ENCODE measurements around the gene FZR1. TPM values are rescaled to one million over a fixed set of nuclear protein-coding genes. Genes with fewer than 3 reads are reported as not detected.

The FZR1 gene
- total RNA-seq, 6 donors from 2014 or later: 19.9 to 110 (median 37.5) TPM

GRCh38 chr19:3474010-3474409, 32.1 kb upstream of the FZR1 start:
- H3K4me3 ChIP-seq: no peak overlapping the region
- H3K9me3 ChIP-seq: no peaks in the 10 kb centered on the region
- H3K4me1 ChIP-seq: peaks cover 0 to 16% (median 7%) of the 10 kb centered on the region in 4 donors
- H3K36me3 ChIP-seq: no peaks in the 10 kb centered on the region
- TF ChIP-seq POLR2AphosphoS5 (IDR thresholded peaks at IDR 0.05): no peak
- TF ChIP-seq POLR2A (IDR thresholded peaks at IDR 0.05): no peak
- no peak for TF ChIP-seq EP300 (IDR thresholded peaks at IDR 0.05)
- TF ChIP-seq CTCF (IDR thresholded peaks at IDR 0.05): no peak
- ATAC-seq (ENCODE audit: low FRiP score in 2 of 2) (no peak), DNase-seq (no peak)
- WGBS, 2 donors: 70 to 78% methylated on average over 8 of the region's 8 CpGs
- no peak overlapping the region for H3K27ac ChIP-seq
- peaks cover 0 to 3% (median 0%) of the 10 kb centered on the region in 4 donors for H3K27me3 ChIP-seq

DNA sequence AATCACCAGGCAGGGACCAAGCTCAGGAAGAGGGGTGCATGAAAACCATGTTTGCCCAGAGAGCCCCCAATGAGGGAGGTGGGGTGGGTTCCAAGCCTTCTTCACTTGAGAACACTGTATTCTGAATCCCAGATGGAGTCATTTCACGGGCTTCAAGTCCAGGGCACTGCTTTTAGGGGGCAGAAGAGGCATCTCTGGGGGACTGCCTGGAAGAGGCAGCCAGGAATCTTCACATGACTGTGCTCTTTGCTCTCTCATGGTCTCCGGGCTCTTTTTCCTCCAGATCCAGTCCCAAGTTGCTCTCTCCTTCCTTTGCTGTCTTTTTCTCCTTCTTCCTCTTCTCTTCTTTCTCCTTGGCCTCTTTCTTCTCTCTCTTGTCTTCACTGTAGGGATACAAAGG, 31.5 kb upstream of the FZR1 start:
- DNase-seq (no peak), ATAC-seq (ENCODE audit: low FRiP score in 2 of 2) (no peak)
- peaks cover 0 to 16% (median 7%) of the 10 kb centered on the region in 4 donors for H3K4me1 ChIP-seq
- WGBS, 2 donors: 66 to 71% methylated on average over 2 of the region's 2 CpGs
- no peak overlapping the region for H3K4me3 ChIP-seq
- no peak overlapping the region for H3K27ac ChIP-seq
- TF ChIP-seq EP300 (IDR thresholded peaks at IDR 0.05): no peak
- TF ChIP-seq POLR2A (IDR thresholded peaks at IDR 0.05): no peak
- TF ChIP-seq POLR2AphosphoS5 (IDR thresholded peaks at IDR 0.05): no peak
- no peak for TF ChIP-seq CTCF (IDR thresholded peaks at IDR 0.05)
- peaks cover 0 to 3% (median 0%) of the 10 kb centered on the region in 4 donors for H3K27me3 ChIP-seq
- no peaks in the 10 kb centered on the region for H3K36me3 ChIP-seq
- H3K9me3 ChIP-seq: no peaks in the 10 kb centered on the region

- TF ChIP-seq CTCF (IDR thresholded peaks at IDR 0.05) (no peak), POLR2A (IDR thresholded peaks at IDR 0.05) (no peak), EP300 (IDR thresholded peaks at IDR 0.05) (no peak), POLR2AphosphoS5 (IDR thresholded peaks at IDR 0.05) (no peak)
- peaks cover 0 to 6% (median 3%) of the 10 kb centered on the region in 4 donors for H3K27me3 ChIP-seq
- DNase-seq: no peak
- WGBS, 2 donors: 78 to 83% methylated on average over 4 of the region's 4 CpGs
- H3K27ac ChIP-seq: no peak overlapping the region
- no peak overlapping the region for H3K4me3 ChIP-seq
- no peaks in the 10 kb centered on the region for H3K36me3 ChIP-seq
- no peak for ATAC-seq (ENCODE audit: low FRiP score in 2 of 2)
- no peaks in the 10 kb centered on the region for H3K9me3 ChIP-seq
- H3K4me1 ChIP-seq: peaks cover 0 to 23% (median 7%) of the 10 kb centered on the region in 4 donors
These were observed 30.7 kb upstream of the FZR1 start for GRCh38 chr19:3475449-3475848.

DNA sequence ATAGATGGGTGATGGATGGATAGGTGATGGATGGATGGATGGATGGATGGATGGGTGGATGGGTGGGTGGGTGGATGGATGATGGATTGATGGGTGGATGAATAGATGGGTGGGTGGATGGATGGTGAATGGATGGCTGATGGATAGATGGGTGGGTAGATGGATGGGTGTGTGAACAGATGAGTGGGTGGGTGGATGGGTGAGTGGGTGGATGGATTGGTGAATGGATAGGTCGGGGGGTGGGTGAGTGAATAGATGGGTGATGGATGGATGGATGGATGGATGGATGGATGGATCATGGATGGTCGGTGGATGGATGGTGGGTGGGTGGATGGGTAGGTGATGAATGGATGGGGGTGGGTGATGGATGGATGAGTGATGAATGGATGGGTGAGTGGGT, 29.3 kb upstream of the FZR1 start:
- Histone ChIP-seq H3K4me3 (no peak overlapping the region), H3K36me3 (no peaks in the 10 kb centered on the region), H3K27me3 (peaks cover 0 to 17% (median 7%) of the 10 kb centered on the region in 4 donors), H3K9me3 (no peaks in the 10 kb centered on the region), H3K4me1 (peaks cover 0 to 26% (median 6%) of the 10 kb centered on the region in 4 donors), H3K27ac (no peak overlapping the region)
- no peak for ATAC-seq (ENCODE audit: low FRiP score in 2 of 2)
- TF ChIP-seq POLR2A (IDR thresholded peaks at IDR 0.05) (no peak), POLR2AphosphoS5 (IDR thresholded peaks at IDR 0.05) (no peak), CTCF (IDR thresholded peaks at IDR 0.05) (no peak)
- WGBS, 2 donors: 82 to 97% methylated on average over 2 of the region's 2 CpGs
- no peak for DNase-seq

- DNase-seq (no peak), ATAC-seq (ENCODE audit: low FRiP score in 2 of 2) (no peak)
- Histone ChIP-seq H3K36me3 (no peaks in the 10 kb centered on the region), H3K4me3 (no peak overlapping the region), H3K27ac (no peak overlapping the region), H3K4me1 (peaks cover 0 to 19% (median 1%) of the 10 kb centered on the region in 4 donors), H3K27me3 (peaks cover 0 to 22% (median 7%) of the 10 kb centered on the region in 4 donors), H3K9me3 (no peaks in the 10 kb centered on the region)
- no peak for TF ChIP-seq EP300 (IDR thresholded peaks at IDR 0.05)
- TF ChIP-seq POLR2AphosphoS5 (IDR thresholded peaks at IDR 0.05): no peak
- no peak for TF ChIP-seq CTCF (IDR thresholded peaks at IDR 0.05)
- no peak for TF ChIP-seq POLR2A (IDR thresholded peaks at IDR 0.05)
These were observed 28.6 kb upstream of the FZR1 start for GRCh38 chr19:3477506-3477905.
